H1 (cell line): ENCODE data around the gene GKAP1. TPM values are rescaled to one million over a fixed set of nuclear protein-coding genes. Genes with fewer than 3 reads are reported as not detected.

Experiments
- ASH2L ChIP-seq: fragments of 200-600, 300-600 bp; sonication (generic); IDR thresholded peaks from one replicate; pipeline ENCODE4 v1.7.1; 2017; ENCODE audit warnings: low read length
- BRCA1 ChIP-seq: IDR thresholded peaks from 2 replicates; pipeline ENCODE4 v1.6.1; 2012; ENCODE audit warnings: low read depth, low read length, improper control_type of control experiment
- CHD7 ChIP-seq: fragments of 300-600 bp; sonication (generic); IDR thresholded peaks from 2 replicates; pipeline ENCODE4 v1.7.1; 2012; ENCODE audit warnings: low read length, moderate library complexity, mild to moderate bottlenecking, inconsistent platforms; ENCODE audit not compliant: insufficient replicate concordance
- HDAC6 ChIP-seq: IDR thresholded peaks from one replicate; pipeline ENCODE4 v1.7.1; 2012; ENCODE audit warnings: low read depth, mild to moderate bottlenecking, inconsistent platforms, low read length, moderate library complexity
- NRF1 ChIP-seq: IDR thresholded peaks from 2 replicates; pipeline ENCODE4 v1.6.1; 2011; ENCODE audit warnings: mild to moderate bottlenecking, low read depth, low read length, improper control_type of control experiment
- PHF8 ChIP-seq: fragments of 200-600 bp; sonication (generic); conservative IDR thresholded peaks from 2 replicates; pipeline ENCODE4 v1.7.1; 2012; ENCODE audit warnings: low read depth, mild to moderate bottlenecking, inconsistent platforms, low read length, moderate library complexity
- RBBP5 ChIP-seq: IDR thresholded peaks from 2 replicates; pipeline ENCODE4 v1.7.1; 2012; ENCODE audit warnings: low read depth, mild to moderate bottlenecking, inconsistent platforms, low read length, moderate library complexity, borderline replicate concordance
- SIRT6 ChIP-seq: IDR thresholded peaks from one replicate; pipeline ENCODE4 v1.7.1; 2012; ENCODE audit warnings: low read length, inconsistent platforms
- SP4 ChIP-seq: IDR thresholded peaks from 2 replicates; pipeline ENCODE4 v1.6.1; 2012; ENCODE audit warnings: low read length, inconsistent platforms
- TAF1 ChIP-seq: IDR thresholded peaks from 2 replicates; pipeline ENCODE4 v1.6.1; 2011; ENCODE audit warnings: mild to moderate bottlenecking, low read depth, low read length
- polyA plus RNA-seq, 7 experiments: library from polyadenylated mRNA; depleted of rRNA in 3 of 7; stranded (reverse) in 5 of 7; unstranded in 2 of 7; fragments of >200 nt in 5 of 7; fragments of 200-250 nt in 2 of 7; gene quantifications; 1 replicate in 5 of 7; 2 replicates in 1 of 7; 4 replicates in 1 of 7; pipeline versions ENCODE4 v1.2.1 to v1.2.3, GENCODE V29; 2011 to 2013; ENCODE audit warnings: missing spikeins in 2 of 7, mixed read lengths in 2 of 7
- total RNA-seq: library from RNA; stranded (reverse); fragmentation: NEBNext Ultra II Directional; extraction: Animal tissue kit (Norgen Biotek cat#: 25700); gene quantifications from 2 replicates; pipeline ENCODE4 v1.2.1, GENCODE V29; 2021

GKAP1 gene
- total and polyA plus RNA-seq, 2 of the 8 experiments (the other 6 are each of a cell fraction or from before 2014, with no cell fraction given): 0.97 to 5.3 TPM

GRCh38 chr9:83722726-83723495 lies 94.7 kb downstream of the GKAP1 start (continued):
- no peak for TF ChIP-seq CHD7
- TF ChIP-seq HDAC6: no peak
- TF ChIP-seq TAF1: no peak
- TF ChIP-seq SIRT6: no peak
- no peak for TF ChIP-seq SP4
- no peak for TF ChIP-seq BRCA1
- no peak for TF ChIP-seq NRF1
- no peak for TF ChIP-seq PHF8
- no peak for TF ChIP-seq RBBP5
- TF ChIP-seq ASH2L: no peak
- TF ChIP-seq, all 59 proteins: peak for 0
